NCI-H2029 treated with DMSO at 0.1 percent for 48 hours (cell line): Measurements from ENCODE around the gene GALM.
"Not testable (repeated sequence)": the region's sequence is repeated elsewhere in the genome, so short reads cannot be mapped to it uniquely, and the experiment has no call there.

ENCODE experiments used
- DNase-seq: peaks from one replicate; lab custom pipeline; 2025; lab: John Stamatoyannopoulos, UW

GALM gene

GRCh38 chr2:38650012-38650411, 15.9 kb upstream of the GALM start:
- DNase-seq: no peak

DNA sequence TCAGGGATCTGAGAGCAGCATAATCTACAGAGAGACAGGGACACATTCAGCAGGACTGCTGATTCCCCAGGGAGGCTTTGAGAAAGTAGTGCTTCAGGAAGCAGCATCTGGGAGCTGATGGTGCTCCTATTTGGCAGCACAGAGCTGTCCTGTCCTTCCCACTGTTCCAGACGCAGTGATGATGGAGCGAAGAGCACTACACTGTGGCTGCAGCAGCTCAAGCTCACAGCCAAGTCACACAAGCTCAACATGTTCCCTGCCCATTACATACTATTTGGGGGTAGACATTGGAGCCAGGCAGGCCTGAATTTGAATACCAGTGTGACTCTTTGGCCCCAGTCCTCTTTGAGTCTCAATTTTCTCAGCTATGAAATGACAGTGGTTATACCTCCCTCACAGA, 15.2 kb upstream of the GALM start:
- no peak for DNase-seq

DNA sequence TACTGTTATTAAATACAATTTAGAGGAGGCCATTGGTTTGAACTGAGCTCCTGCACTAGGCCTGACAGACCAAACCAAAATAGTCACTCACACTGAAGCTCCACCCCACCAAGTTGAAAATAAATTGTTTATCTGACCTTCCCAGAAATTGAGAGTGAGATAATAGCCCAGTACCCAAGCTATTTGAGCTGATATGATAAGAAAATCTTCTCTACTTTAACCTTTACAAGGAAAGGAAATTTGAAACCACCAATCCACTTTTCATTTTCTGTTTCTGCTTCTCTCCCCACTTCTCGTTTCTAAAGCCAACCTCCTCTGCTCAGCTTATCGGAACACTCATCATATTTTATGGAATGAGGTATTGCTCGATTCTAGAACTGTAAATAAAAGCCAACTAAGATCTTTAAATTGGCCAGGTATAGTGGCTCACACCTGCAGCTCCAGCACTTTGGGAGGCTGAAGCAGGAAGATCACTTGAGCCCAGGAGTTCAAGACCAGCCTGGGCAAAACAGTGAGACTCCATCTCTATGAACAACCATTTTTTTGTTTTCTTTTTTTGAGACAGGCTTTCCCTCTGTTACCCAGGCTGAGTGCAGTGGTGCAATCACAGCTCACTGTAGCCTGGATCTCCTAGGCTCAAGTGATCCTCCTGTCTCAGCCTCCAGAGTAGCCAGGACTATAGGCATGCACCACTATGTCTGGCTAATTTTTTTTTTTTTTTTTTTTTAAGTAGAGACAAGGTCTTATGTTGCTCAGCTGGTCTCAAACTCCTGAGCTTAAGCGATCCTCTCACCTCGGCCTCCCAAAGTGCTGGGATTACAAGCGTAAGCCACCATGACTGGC, 13.3 kb upstream of the GALM start:
- no peak for DNase-seq

- no peak for DNase-seq
Observed at GRCh38 chr2:38653380-38653714, 12.6 kb upstream of the GALM start.

- DNase-seq: no peak
Observed at GRCh38 chr2:38653715-38654527, 12.0 kb upstream of the GALM start.

DNA sequence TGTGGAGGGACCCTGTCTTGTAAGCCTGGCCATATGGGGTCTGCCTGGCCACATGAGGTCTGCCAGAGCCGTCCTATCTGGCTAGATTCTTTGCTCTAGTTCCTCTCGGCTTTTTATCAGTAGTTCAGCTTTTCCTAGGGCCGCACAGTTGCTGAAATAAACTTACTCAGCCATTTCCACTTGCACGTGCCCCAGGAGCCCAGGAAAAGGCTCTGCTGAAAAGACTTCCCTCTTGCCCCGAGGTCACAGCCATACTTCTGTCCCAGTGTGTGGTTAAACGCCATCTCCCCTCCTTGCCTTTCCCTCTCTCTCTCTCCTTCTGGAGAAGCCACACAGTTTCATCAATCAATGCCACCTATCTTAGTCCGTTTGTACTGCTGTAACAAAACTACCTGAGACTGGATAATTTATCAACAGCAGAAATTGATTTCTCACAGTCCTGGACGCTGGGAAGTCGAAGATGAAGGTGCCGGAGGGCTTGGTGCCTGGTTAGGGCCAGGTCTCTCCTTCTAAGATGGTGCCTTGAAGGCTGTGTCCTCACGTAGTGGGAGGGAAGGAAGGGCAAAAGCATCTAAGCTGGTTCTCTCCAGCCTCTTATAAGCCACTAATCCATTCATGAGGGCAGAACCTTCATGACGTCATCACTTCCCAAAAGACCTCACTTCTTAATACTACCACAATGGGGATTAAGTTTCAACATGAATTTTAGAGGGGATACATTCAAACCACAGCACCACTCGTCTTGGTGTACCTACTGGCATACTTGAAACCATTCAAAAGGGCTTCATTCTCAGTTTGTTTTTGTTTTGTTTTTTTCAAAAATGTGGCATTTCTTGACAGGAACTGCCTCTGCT, 11.2 kb upstream of the GALM start:
- no peak for DNase-seq

- no peak for DNase-seq
Observed at GRCh38 chr2:38655441-38655840, 10.5 kb upstream of the GALM start.

GRCh38 chr2:38656866-38657480, 8.9 kb upstream of the GALM start:
- DNase-seq: no peak

GRCh38 chr2:38658613-38659012, 7.3 kb upstream of the GALM start:
- no peak for DNase-seq

- no peak for DNase-seq
Observed at GRCh38 chr2:38659115-38659514, 6.8 kb upstream of the GALM start.

GRCh38 chr2:38660282-38660681, 5.6 kb upstream of the GALM start:
- DNase-seq: no peak

- DNase-seq: no peak
Observed at GRCh38 chr2:38661306-38661705, 4.6 kb upstream of the GALM start.

DNA sequence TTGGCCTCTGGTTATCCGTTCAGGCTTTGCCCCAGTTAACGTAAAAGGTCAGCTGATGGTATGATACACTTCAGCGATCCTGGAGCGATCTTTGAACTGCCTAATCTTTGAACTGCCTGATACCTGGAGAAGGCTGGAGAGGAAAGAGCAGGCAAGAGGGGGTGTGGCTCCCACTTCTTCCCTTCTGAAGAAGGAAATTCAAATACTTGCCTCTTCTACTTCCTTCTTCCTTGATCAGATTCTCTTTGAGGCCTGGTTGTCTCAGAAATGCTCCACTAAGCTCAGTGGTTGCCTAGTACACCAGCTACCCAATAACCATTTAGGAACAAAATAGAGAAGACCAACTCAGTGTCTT, 619 bp downstream of the GALM start:
- DNase-seq: no peak

GRCh38 chr2:38668092-38668491, 2.2 kb downstream of the GALM start:
- no peak for DNase-seq

- no peak for DNase-seq
Observed at GRCh38 chr2:38668779-38669479, 3.0 kb downstream of the GALM start.

- no peak for DNase-seq
Observed at GRCh38 chr2:38671303-38671702, 5.4 kb downstream of the GALM start.

- no peak for DNase-seq
Observed at GRCh38 chr2:38671946-38672345, 6.0 kb downstream of the GALM start.

DNA sequence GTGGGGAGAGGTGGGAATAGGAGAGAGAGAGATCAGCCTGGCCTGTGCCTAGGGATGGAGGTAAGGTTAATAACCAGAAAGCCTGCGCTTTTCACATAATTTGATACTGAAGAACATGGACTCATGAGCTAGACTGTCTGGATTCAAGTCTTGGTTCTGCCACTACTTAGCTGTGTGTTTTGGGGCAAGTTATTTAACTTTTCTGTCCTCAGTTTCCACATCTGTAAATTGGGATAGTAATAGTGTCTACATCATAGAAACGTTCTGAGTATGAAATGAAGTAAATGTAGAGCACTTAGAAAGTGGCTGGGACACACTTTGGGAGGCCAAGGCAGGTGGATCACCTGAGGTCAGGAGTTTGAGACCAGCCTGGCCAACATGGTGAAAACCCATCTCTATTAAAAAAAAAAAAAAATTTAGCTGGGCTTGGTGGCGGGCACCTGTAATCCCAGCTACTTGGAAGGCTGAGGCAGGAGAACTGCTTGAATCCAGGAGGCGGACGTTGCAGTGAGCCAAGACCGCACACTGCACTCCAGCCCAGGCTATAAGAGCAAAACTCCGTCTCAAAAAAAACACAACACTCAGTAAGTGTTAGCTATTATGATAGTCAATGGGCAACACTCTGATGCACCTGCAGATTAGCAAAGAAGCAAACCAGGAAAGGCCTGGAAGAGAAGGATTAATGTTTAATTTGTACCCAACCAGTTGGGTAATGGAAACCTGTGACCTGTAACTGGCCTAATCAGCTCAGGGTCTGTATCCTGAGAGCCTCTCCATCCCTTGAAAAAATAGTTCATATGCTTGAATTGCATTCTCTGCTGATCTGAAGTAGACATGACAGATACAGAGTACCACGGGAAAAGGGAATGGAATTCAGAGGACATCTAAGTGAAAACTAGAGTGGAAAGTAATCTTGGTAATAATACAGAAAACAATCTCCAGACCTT, 6.8 kb downstream of the GALM start:
- DNase-seq: no peak

DNA sequence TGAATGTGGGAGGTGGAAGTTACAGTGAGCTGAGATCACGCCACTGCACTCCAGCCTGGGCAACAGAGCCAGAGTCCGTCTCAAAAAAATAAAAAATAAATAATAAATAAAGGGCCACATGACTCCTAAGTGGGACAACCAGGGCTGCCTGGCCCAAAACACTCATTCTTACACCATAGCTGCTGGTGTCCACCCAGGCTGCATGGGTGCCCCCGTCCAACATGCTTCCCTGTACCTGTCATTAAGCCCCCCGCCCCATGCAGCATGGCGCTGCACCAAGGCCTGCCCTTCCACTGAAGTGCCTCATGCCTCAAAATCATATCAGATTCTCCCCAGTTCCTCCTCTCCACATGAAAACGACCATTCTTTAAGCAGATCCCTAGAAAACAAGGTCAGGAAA, 10.8 kb downstream of the GALM start:
- DNase-seq: no peak

GRCh38 chr2:38680868-38681267, 15.0 kb downstream of the GALM start:
- DNase-seq: not testable (repeated sequence)
